Measurements from ENCODE around the gene SLC10A3. TPM values are rescaled to one million over a fixed set of nuclear protein-coding genes. Genes with fewer than 3 reads are reported as not detected.

SLC10A3 gene
- total RNA-seq, 1 experiment from 2014 or later, result 54.9 TPM

GRCh38 chrX:154525606-154526490 is 35.4 kb upstream of the SLC10A3 start:
- BruUV-seq (replicated peaks), result no TSS peak
- TF ChIP-seq CTCF (conservative IDR thresholded peaks at IDR 0.05) (no peak), EZH2 (IDR thresholded peaks at IDR 0.05; ENCODE audit: low read depth) (no peak)
- ChIA-PET POLR2A (ENCODE audit: unreplicated experiment) (interaction anchor here (0.9 to 1.0 kb wide), 2 partner anchors 10 to 36 kb away, joined by 5 to 7 read pairs; partner anchors contain the start of genes FAM3A and SLC10A3), CTCF (interaction anchor here (0.6 kb wide), 1 partner anchor 155 kb away, joined by 20 read pairs; no protein-coding TSS in a partner anchor)
- Histone ChIP-seq H3K9me2 (ENCODE audit: insufficient read depth) (no peaks in the 10 kb centered on the region), H3K9me3 (ENCODE audit: insufficient read depth, low read depth) (no peaks in the 10 kb centered on the region), H3K27me3 (ENCODE audit: insufficient read depth, low read depth) (no peaks in the 10 kb centered on the region), H3K4me2 (peak overlapping the region; percentile 65), H4K20me1 (ENCODE audit: insufficient read depth) (no peaks in the 10 kb centered on the region), H3K4me1 (replicated peaks; ENCODE audit: insufficient read depth) (peaks cover 25% of the 10 kb centered on the region), H3K36me3 (ENCODE audit: low read depth) (no peaks in the 10 kb centered on the region), H3K27ac (no peak overlapping the region), H3K79me2 (ENCODE audit: low read depth) (no peaks in the 10 kb centered on the region), H2AFZ (no peak overlapping the region), H3F3A (ENCODE audit: insufficient read depth, low read depth) (peaks cover 39% of the 10 kb centered on the region), H3K4me3 (no peak overlapping the region)
- peak in 1 of 2 experiments; percentile 62 for DNase-seq
- intact Hi-C loops (cut with micrococcal nuclease; ENCODE audit: unreplicated experiment), result loop anchor here (2.0 kb wide), 1 partner anchor 47 kb away; the partner anchor contains the start of gene LAGE3

GRCh38 chrX:154519389-154519788 is 29.0 kb upstream of the SLC10A3 start:
- no peaks in the 10 kb centered on the region for H4K20me1 ChIP-seq (ENCODE audit: insufficient read depth)
- ChIA-PET POLR2A (ENCODE audit: unreplicated experiment) (interaction anchor here (0.7 to 0.8 kb wide), 2 partner anchors 507 to 1578 kb away, joined by 3 to 5 read pairs; partner anchors contain the start of gene FUNDC2), CTCF (no interaction called here)
- H2AFZ ChIP-seq, result no peak overlapping the region
- H3K36me3 ChIP-seq (ENCODE audit: low read depth), result no peaks in the 10 kb centered on the region
- no peaks in the 10 kb centered on the region for H3K27me3 ChIP-seq (ENCODE audit: insufficient read depth, low read depth)
- H3K9me2 ChIP-seq (ENCODE audit: insufficient read depth), result no peaks in the 10 kb centered on the region
- TF ChIP-seq CTCF (conservative IDR thresholded peaks at IDR 0.05) (no peak), EZH2 (IDR thresholded peaks at IDR 0.05; ENCODE audit: low read depth) (no peak)
- H3K79me2 ChIP-seq (ENCODE audit: low read depth), result no peaks in the 10 kb centered on the region
- H3K4me2 ChIP-seq, result no peak overlapping the region
- no peaks in the 10 kb centered on the region for H3F3A ChIP-seq (ENCODE audit: insufficient read depth, low read depth)
- no peaks in the 10 kb centered on the region for H3K9me3 ChIP-seq (ENCODE audit: insufficient read depth, low read depth)
- DNase-seq, result no peak
- no peaks in the 10 kb centered on the region for H3K4me1 ChIP-seq (replicated peaks; ENCODE audit: insufficient read depth)
- no peak overlapping the region for H3K27ac ChIP-seq
- H3K4me3 ChIP-seq, result no peak overlapping the region
- intact Hi-C loops (cut with micrococcal nuclease; ENCODE audit: unreplicated experiment), result no loop called here
- no TSS peak for BruUV-seq (replicated peaks)

GRCh38 chrX:154517101-154517781 is 26.8 kb upstream of the SLC10A3 start:
- Histone ChIP-seq H4K20me1 (ENCODE audit: insufficient read depth) (no peaks in the 10 kb centered on the region), H3K27me3 (ENCODE audit: insufficient read depth, low read depth) (no peaks in the 10 kb centered on the region), H3K4me1 (replicated peaks; ENCODE audit: insufficient read depth) (no peaks in the 10 kb centered on the region), H3K9me2 (ENCODE audit: insufficient read depth) (no peaks in the 10 kb centered on the region), H2AFZ (no peak overlapping the region), H3F3A (ENCODE audit: insufficient read depth, low read depth) (no peaks in the 10 kb centered on the region), H3K36me3 (ENCODE audit: low read depth) (no peaks in the 10 kb centered on the region), H3K9me3 (ENCODE audit: insufficient read depth, low read depth) (no peaks in the 10 kb centered on the region), H3K4me3 (peak overlapping the region; percentile 70; the same call in 1 of the 2 replicates), H3K79me2 (ENCODE audit: low read depth) (no peaks in the 10 kb centered on the region), H3K27ac (no peak overlapping the region), H3K4me2 (peak overlapping the region; percentile 92; the same call in 1 of the 2 replicates)
- no peak for DNase-seq
- ChIA-PET CTCF (no interaction called here), POLR2A (ENCODE audit: unreplicated experiment) (no interaction called here)
- TF ChIP-seq CTCF (conservative IDR thresholded peaks at IDR 0.05) (no peak), EZH2 (IDR thresholded peaks at IDR 0.05; ENCODE audit: low read depth) (no peak)
- BruUV-seq (replicated peaks), result no TSS peak
- intact Hi-C loops (cut with micrococcal nuclease; ENCODE audit: unreplicated experiment), result no loop called here
